ENCODE measurements around the gene KCNJ5.
A peak's percentile ranks its signal among the peaks of the same experiment; 100 is the strongest.

KCNJ5 gene

DNA sequence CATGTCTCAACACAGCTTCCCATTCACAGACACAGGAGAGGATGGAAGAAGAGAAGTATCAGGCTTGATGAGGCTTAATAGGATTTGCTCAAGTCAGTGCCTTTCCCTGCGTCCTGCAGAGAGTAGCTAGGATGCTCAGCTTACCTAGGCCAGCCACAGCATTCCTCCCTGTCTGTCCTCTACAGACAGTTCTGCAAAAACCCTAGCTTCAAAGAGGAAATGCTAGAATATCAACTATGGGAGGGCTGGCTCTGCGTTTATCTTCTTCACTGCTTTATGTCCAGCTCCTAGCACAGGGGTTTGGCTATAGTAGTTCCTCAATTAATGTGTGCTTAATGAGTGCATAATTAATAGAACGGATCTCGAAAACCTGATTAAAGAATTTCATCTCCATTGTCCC lies 16.4 kb downstream of the KCNJ5 start:
- H3K27me3 ChIP-seq (ENCODE audit: insufficient read depth, poor library complexity, severe bottlenecking): peaks cover 33% of the 10 kb centered on the region
- no peak for TF ChIP-seq GABPA (IDR thresholded peaks at IDR 0.05; ENCODE audit: low read depth)
- TF ChIP-seq, protein P1, sequence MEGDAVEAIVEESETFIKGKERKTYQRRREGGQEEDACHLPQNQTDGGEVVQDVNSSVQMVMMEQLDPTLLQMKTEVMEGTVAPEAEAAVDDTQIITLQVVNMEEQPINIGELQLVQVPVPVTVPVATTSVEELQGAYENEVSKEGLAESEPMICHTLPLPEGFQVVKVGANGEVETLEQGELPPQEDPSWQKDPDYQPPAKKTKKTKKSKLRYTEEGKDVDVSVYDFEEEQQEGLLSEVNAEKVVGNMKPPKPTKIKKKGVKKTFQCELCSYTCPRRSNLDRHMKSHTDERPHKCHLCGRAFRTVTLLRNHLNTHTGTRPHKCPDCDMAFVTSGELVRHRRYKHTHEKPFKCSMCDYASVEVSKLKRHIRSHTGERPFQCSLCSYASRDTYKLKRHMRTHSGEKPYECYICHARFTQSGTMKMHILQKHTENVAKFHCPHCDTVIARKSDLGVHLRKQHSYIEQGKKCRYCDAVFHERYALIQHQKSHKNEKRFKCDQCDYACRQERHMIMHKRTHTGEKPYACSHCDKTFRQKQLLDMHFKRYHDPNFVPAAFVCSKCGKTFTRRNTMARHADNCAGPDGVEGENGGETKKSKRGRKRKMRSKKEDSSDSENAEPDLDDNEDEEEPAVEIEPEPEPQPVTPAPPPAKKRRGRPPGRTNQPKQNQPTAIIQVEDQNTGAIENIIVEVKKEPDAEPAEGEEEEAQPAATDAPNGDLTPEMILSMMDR (IDR thresholded peaks at IDR 0.05; ENCODE audit: insufficient read depth, low read length): no peak
- TF ChIP-seq, protein P2, sequence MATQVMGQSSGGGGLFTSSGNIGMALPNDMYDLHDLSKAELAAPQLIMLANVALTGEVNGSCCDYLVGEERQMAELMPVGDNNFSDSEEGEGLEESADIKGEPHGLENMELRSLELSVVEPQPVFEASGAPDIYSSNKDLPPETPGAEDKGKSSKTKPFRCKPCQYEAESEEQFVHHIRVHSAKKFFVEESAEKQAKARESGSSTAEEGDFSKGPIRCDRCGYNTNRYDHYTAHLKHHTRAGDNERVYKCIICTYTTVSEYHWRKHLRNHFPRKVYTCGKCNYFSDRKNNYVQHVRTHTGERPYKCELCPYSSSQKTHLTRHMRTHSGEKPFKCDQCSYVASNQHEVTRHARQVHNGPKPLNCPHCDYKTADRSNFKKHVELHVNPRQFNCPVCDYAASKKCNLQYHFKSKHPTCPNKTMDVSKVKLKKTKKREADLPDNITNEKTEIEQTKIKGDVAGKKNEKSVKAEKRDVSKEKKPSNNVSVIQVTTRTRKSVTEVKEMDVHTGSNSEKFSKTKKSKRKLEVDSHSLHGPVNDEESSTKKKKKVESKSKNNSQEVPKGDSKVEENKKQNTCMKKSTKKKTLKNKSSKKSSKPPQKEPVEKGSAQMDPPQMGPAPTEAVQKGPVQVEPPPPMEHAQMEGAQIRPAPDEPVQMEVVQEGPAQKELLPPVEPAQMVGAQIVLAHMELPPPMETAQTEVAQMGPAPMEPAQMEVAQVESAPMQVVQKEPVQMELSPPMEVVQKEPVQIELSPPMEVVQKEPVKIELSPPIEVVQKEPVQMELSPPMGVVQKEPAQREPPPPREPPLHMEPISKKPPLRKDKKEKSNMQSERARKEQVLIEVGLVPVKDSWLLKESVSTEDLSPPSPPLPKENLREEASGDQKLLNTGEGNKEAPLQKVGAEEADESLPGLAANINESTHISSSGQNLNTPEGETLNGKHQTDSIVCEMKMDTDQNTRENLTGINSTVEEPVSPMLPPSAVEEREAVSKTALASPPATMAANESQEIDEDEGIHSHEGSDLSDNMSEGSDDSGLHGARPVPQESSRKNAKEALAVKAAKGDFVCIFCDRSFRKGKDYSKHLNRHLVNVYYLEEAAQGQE (IDR thresholded peaks at IDR 0.05; ENCODE audit: insufficient replicate concordance, low read depth): no peak
- no peak for TF ChIP-seq POLR2AphosphoS5 (IDR thresholded peaks at IDR 0.05; ENCODE audit: low read depth)
- no peak for TF ChIP-seq SPI1 (IDR thresholded peaks at IDR 0.05; ENCODE audit: borderline replicate concordance, low read depth)
- no peak for DNase-seq (ENCODE audit: low read depth in 1 of 2, low spot score in 1 of 2)
- H3K4me3 ChIP-seq (replicated peaks; ENCODE audit: insufficient read depth, low read length): no peak overlapping the region
- H3K27ac ChIP-seq (replicated peaks): no peak overlapping the region

DNA sequence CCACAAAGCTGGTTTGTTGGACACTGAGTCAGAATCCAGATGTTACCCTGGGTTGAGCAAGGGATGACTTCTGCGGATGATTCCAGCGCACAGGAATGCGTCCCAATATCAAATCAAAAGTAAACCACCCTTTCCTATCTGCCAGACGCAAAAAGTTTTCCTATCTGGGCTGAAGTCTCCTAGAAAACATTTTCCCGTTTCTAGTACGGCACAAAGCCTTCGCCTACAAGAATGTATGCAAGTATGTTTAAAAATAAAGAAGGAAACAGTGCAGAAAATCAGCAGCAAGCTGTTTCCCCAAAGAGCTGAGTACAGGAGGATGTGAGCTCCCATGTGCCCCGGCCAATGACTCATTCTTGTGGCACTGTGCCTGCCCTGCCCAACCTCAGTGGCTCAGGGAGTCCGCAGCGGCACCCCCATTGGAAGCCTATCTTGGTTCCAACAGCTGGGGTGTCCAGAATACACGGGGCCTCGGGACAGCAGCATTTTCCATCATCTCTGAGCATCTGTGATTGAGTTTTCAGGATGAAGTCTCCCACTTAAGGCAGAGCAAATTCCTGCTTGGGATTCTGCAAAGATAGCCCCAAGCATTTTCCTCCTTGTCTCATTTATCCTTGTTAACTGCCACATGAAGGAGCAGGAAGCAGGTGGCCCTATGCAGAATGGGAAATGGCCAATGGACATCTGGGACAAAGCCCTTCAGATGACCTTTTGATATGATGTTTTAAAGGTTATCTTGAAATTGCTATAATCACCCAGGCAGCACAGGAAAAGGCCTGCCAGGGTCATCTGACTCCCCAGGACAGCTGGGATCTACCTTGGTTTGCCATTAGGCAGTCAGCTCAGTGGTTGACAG lies 17.5 kb downstream of the KCNJ5 start:
- Histone ChIP-seq H3K27me3 (ENCODE audit: insufficient read depth, poor library complexity, severe bottlenecking) (peaks cover 31% of the 10 kb centered on the region), H3K4me3 (replicated peaks; ENCODE audit: insufficient read depth, low read length) (no peak overlapping the region), H3K27ac (replicated peaks) (no peak overlapping the region)
- no peak for TF ChIP-seq GABPA (IDR thresholded peaks at IDR 0.05; ENCODE audit: low read depth)
- TF ChIP-seq SPI1 (IDR thresholded peaks at IDR 0.05; ENCODE audit: borderline replicate concordance, low read depth): no peak
- peak in 1 of 2 experiments; percentile 35 for DNase-seq (ENCODE audit: low read depth in 1 of 2, low spot score in 1 of 2)

DNA sequence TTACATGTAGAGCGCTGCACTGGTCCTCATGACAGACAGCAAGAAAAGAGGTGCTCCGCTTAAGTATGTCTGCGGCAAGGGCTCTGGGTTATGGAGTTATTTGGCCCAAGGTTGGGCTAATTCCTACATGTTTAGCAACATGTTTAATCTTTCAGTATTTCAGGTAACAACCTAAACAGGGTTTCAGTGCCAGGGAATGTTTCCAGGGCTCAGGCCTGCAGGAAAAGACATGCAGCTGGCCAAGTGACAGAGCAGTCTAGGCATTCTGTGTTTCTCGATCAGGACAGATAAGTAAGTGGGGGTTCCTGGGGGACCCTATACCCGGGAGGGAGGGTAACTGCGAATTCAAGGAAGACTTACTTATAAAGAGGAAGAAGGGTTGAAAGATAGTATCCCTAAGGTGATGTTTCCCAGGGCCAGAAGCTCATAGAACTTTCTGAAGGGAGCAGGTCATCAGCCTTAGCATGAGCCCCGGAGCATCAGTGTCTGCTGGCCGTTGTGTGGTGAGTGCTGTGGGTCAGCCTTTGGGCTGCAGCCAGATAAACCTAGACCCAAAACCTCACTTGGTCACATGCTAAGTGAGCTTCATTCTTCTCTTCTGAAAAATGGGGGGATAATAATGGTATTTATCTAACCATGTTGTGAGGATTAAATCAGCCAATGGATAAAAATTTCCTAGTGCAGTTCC lies 18.4 kb downstream of the KCNJ5 start:
- no peak overlapping the region for H3K4me3 ChIP-seq (replicated peaks; ENCODE audit: insufficient read depth, low read length)
- DNase-seq (ENCODE audit: low read depth in 1 of 2, low spot score in 1 of 2): no peak
- H3K27ac ChIP-seq (replicated peaks): no peak overlapping the region
- TF ChIP-seq, protein P2 (IDR thresholded peaks at IDR 0.05; ENCODE audit: insufficient replicate concordance, low read depth): no peak
- TF ChIP-seq, protein P1 (IDR thresholded peaks at IDR 0.05; ENCODE audit: insufficient read depth, low read length): no peak
- no peak for TF ChIP-seq GABPA (IDR thresholded peaks at IDR 0.05; ENCODE audit: low read depth)
- no peak for TF ChIP-seq POLR2AphosphoS5 (IDR thresholded peaks at IDR 0.05; ENCODE audit: low read depth)
- no peak for TF ChIP-seq SPI1 (IDR thresholded peaks at IDR 0.05; ENCODE audit: borderline replicate concordance, low read depth)
- H3K27me3 ChIP-seq (ENCODE audit: insufficient read depth, poor library complexity, severe bottlenecking): peaks cover 21% of the 10 kb centered on the region

DNA sequence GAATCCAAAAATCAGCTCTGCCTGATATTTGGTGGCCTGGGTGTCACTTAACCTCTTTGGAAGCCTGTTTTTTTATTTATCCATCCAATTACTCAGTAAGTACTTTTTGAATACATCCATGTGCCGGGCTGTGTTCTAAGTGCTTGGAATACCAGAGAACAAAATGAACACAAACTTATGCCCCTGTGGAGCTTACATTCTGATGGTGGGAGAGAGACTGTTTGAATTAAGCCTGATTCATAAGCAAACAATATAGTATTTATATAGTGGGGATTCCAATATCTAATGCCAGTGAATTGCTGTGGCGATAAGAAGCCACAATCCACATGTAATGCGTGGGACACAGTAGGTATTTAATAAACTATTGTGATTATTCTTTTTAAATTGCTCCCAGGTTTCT lies 19.4 kb downstream of the KCNJ5 start:
- no peak for TF ChIP-seq SPI1 (IDR thresholded peaks at IDR 0.05; ENCODE audit: borderline replicate concordance, low read depth)
- TF ChIP-seq, protein P1 (IDR thresholded peaks at IDR 0.05; ENCODE audit: insufficient read depth, low read length): no peak
- TF ChIP-seq, protein P2 (IDR thresholded peaks at IDR 0.05; ENCODE audit: insufficient replicate concordance, low read depth): no peak
- TF ChIP-seq POLR2AphosphoS5 (IDR thresholded peaks at IDR 0.05; ENCODE audit: low read depth): no peak
- Histone ChIP-seq H3K27me3 (ENCODE audit: insufficient read depth, poor library complexity, severe bottlenecking) (peaks cover 16% of the 10 kb centered on the region), H3K4me3 (replicated peaks; ENCODE audit: insufficient read depth, low read length) (no peak overlapping the region), H3K27ac (replicated peaks) (no peak overlapping the region)
- DNase-seq (ENCODE audit: low read depth in 1 of 2, low spot score in 1 of 2): no peak

Data from HL-60 (cell line).